Naive B cell (primary cell): ENCODE measurements around the gene ARAP3. TPM values are rescaled to one million over a fixed set of nuclear protein-coding genes. Genes with fewer than 3 reads are reported as not detected.

Source experiments
- ATAC-seq, 2 donors: fragments of 150-1000 bp; cut with Tn5 transposase; 2 replicates each; pipeline ENCODE4 v1.10.0; 2021; ENCODE audit warnings: low read depth in 2 of 2, mild to moderate bottlenecking in 2 of 2, moderate library complexity in 2 of 2
- DNase-seq: peaks from one replicate; pipeline ENCODE4 v3.0.0; 2022
- H3K27ac Mint-ChIP-seq, 6 donors: one replicate each; pipeline ENCODE4 v1.8.0; 2020 to 2022; ENCODE audit warnings: mild to moderate bottlenecking in 6 of 6, mixed read lengths in 6 of 6, moderate library complexity in 5 of 6, inconsistent platforms in 2 of 6
- H3K27me3 Mint-ChIP-seq, 3 donors: one replicate each; pipeline ENCODE4 v1.8.0; 2021 to 2022; ENCODE audit warnings: mixed read lengths in 3 of 3, mild to moderate bottlenecking in 1 of 3
- H3K36me3 Mint-ChIP-seq, 2 donors: one replicate each; pipeline ENCODE4 v1.8.0; 2020 to 2022; ENCODE audit warnings: mixed read lengths in 2 of 2, inconsistent platforms in 1 of 2, mild to moderate bottlenecking in 1 of 2
- H3K4me1 Mint-ChIP-seq, 3 donors: one replicate each; pipeline ENCODE4 v1.8.0; 2020 to 2022; ENCODE audit warnings: mixed read lengths in 3 of 3, inconsistent platforms in 1 of 3, mild to moderate bottlenecking in 1 of 3, moderate library complexity in 1 of 3
- H3K4me3 Mint-ChIP-seq, 8 donors: one replicate each; pipeline ENCODE4 v1.8.0; 2020 to 2022; ENCODE audit warnings: mild to moderate bottlenecking in 8 of 8, mixed read lengths in 8 of 8, moderate library complexity in 8 of 8, inconsistent platforms in 2 of 8
- H3K9me3 Mint-ChIP-seq, 7 donors: one replicate each; pipeline ENCODE4 v1.8.0; 2020 to 2022; ENCODE audit warnings: mixed read lengths in 7 of 7, mild to moderate bottlenecking in 5 of 7, inconsistent platforms in 2 of 7, moderate library complexity in 1 of 7
- polyA plus RNA-seq, 6 donors: library from polyadenylated mRNA; unstranded; fragments of 300-500 nt; fragmentation: Illumina TruSeq; gene quantifications; one replicate each; pipeline ENCODE4 v1.2.3, GENCODE V29; 2021; ENCODE audit warnings: low read depth in 6 of 6

The ARAP3 gene
- polyA plus RNA-seq, 6 donors from 2014 or later = not detected

DNA sequence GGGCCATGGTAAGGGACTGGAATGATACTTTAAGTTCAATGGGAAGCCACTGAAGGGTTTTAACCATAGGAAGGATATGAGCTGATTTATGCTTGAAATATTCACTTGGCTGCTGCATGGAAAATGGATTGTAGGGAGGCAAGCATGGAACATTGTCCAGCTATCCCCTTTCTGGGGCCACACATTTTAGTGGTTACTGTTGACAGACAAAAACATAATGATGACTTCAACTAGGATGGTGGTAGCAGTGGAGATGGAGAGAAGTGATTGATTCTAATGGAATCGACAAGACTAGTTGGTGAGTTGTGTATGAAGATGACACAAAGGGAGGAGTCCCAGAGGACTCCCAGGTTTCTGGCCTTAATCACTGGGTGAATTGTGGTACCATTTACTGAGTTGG is 24.6 kb downstream of the ARAP3 start:
- H3K27me3 Mint-ChIP-seq = peaks cover 29 to 51% (median 32%) of the 10 kb centered on the region in 3 donors
- peak overlapping the region in 1 of 6 donors; percentile 14 for H3K27ac Mint-ChIP-seq
- H3K9me3 Mint-ChIP-seq = peaks cover 0 to 3% (median 0%) of the 10 kb centered on the region in 7 donors
- no peak for ATAC-seq
- H3K4me3 Mint-ChIP-seq = no peak overlapping the region
- H3K36me3 Mint-ChIP-seq = peaks cover 0 to 8% of the 10 kb centered on the region in 2 donors
- no peak for DNase-seq
- H3K4me1 Mint-ChIP-seq = peaks cover 3 to 8% (median 5%) of the 10 kb centered on the region in 3 donors

DNA sequence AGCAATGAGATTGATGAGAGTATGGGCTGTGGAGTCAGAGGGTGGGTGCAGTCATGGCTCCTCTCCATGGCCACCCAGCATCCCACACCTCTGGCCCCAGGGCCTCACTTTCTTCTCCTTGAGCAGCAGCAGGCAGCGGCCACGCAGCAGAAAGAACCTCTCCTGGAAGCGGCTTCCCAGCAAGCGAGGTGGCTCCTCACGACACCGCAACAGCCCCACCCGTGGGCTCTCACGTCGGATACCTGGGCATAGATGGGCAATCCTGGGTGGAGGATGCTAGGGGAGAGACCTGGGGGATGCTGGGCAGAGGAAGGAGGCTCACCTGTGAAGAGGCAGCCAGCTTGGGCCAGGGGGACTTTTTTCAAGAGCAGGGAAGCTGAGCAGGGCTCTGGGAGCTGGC is 25.6 kb downstream of the ARAP3 start:
- Mint-ChIP-seq H3K4me1 (peaks cover 12 to 17% (median 15%) of the 10 kb centered on the region in 3 donors), H3K9me3 (peaks cover 0 to 3% (median 0%) of the 10 kb centered on the region in 7 donors), H3K27ac (peak overlapping the region in 1 of 6 donors; percentile 73), H3K4me3 (peak overlapping the region in 1 of 8 donors; percentile 11), H3K27me3 (peaks cover 27 to 46% (median 32%) of the 10 kb centered on the region in 3 donors), H3K36me3 (peaks cover 0 to 8% of the 10 kb centered on the region in 2 donors)
- DNase-seq (no peak), ATAC-seq (no peak)

- Mint-ChIP-seq H3K4me1 (peaks cover 24 to 30% (median 29%) of the 10 kb centered on the region in 3 donors), H3K27ac (no peak overlapping the region), H3K4me3 (no peak overlapping the region), H3K9me3 (peaks cover 0 to 5% (median 0%) of the 10 kb centered on the region in 7 donors), H3K27me3 (peaks cover 27 to 45% (median 32%) of the 10 kb centered on the region in 3 donors), H3K36me3 (peaks cover 0 to 8% of the 10 kb centered on the region in 2 donors)
- ATAC-seq (no peak), DNase-seq (no peak)
These were observed 27.0 kb downstream of the ARAP3 start for GRCh38 chr5:141655020-141655419.

GRCh38 chr5:141654298-141654697 is 27.7 kb downstream of the ARAP3 start:
- Mint-ChIP-seq H3K27ac (no peak overlapping the region), H3K36me3 (peaks cover 0 to 3% of the 10 kb centered on the region in 2 donors), H3K4me3 (peak overlapping the region in 2 of 8 donors; percentile 12 to 17), H3K27me3 (peaks cover 20 to 39% (median 32%) of the 10 kb centered on the region in 3 donors), H3K4me1 (peaks cover 32 to 36% (median 35%) of the 10 kb centered on the region in 3 donors), H3K9me3 (peaks cover 0 to 3% (median 0%) of the 10 kb centered on the region in 7 donors)
- no peak for DNase-seq
- no peak for ATAC-seq

- ATAC-seq (no peak), DNase-seq (no peak)
- Mint-ChIP-seq H3K4me1 (peaks cover 36 to 49% (median 37%) of the 10 kb centered on the region in 3 donors), H3K9me3 (peaks cover 0 to 2% (median 0%) of the 10 kb centered on the region in 7 donors), H3K27ac (peak overlapping the region in 5 of 6 donors; percentile 91 to 98 (median 98)), H3K36me3 (peaks cover 2 to 4% of the 10 kb centered on the region in 2 donors), H3K4me3 (peak overlapping the region; percentile 90 to 98 (median 95)), H3K27me3 (peaks cover 7 to 18% (median 17%) of the 10 kb centered on the region in 3 donors)
These were observed 30.3 kb downstream of the ARAP3 start for GRCh38 chr5:141651728-141652105.

GRCh38 chr5:141650851-141651727 is 30.9 kb downstream of the ARAP3 start, which contains the start of gene FCHSD1:
Gene FCHSD1 (minus strand): TSS chr5:141651418. CDS start chr5:141651368, 50 bp downstream.
- DNase-seq = peak; percentile 80
- peak; percentile 95 for ATAC-seq
- Mint-ChIP-seq H3K27ac (peak within 1 kb of the TSS; percentile 91 to 98 (median 96)), H3K36me3 (peaks cover 8 to 10% of the 10 kb centered on the region in 2 donors), H3K9me3 (peaks cover 0 to 2% (median 0%) of the 10 kb centered on the region in 7 donors), H3K4me3 (peak within 1 kb of the TSS; percentile 90 to 98 (median 95)), H3K4me1 (peaks cover 36 to 49% (median 37%) of the 10 kb centered on the region in 3 donors), H3K27me3 (peaks cover 4 to 13% (median 12%) of the 10 kb centered on the region in 3 donors)

DNA sequence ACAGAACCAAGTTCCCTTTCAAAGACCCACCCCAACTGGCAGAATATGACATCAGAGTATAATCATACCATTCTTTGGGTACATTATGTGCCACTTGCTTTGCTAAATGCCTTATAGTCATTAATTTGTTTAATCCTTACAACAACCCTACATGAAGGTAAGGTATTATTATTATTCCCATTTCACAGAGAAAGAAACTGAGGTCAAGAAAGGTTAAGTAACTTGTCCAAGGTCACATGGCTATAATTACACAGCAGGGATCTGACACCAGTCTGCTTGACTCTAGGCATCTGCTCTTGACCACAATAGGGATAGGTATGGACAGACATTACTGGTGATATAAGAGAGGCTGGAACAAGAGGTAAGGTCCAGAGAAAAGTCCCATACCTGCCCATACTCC is 32.1 kb downstream of the ARAP3 start:
- peaks cover 0 to 1% (median under 1%) of the 10 kb centered on the region in 3 donors for H3K27me3 Mint-ChIP-seq
- peaks cover 0 to 2% (median 0%) of the 10 kb centered on the region in 7 donors for H3K9me3 Mint-ChIP-seq
- H3K4me3 Mint-ChIP-seq = peak overlapping the region; percentile 76 to 98 (median 94)
- peaks cover 36 to 49% (median 37%) of the 10 kb centered on the region in 3 donors for H3K4me1 Mint-ChIP-seq
- H3K27ac Mint-ChIP-seq = peak overlapping the region in 2 of 6 donors; percentile 77 to 92
- H3K36me3 Mint-ChIP-seq = peaks cover 10 to 17% of the 10 kb centered on the region in 2 donors
- no peak for ATAC-seq
- DNase-seq = no peak

GRCh38 chr5:141649056-141649688 is 32.9 kb downstream of the ARAP3 start:
- Mint-ChIP-seq H3K9me3 (peaks cover 0 to 2% (median 0%) of the 10 kb centered on the region in 7 donors), H3K4me1 (peaks cover 36 to 49% (median 38%) of the 10 kb centered on the region in 3 donors), H3K4me3 (peak overlapping the region in 4 of 8 donors; percentile 6 to 95 (median 34)), H3K27me3 (no peaks in the 10 kb centered on the region), H3K27ac (peak overlapping the region in 3 of 6 donors; percentile 61 to 88 (median 81)), H3K36me3 (peaks cover 10 to 23% of the 10 kb centered on the region in 2 donors)
- DNase-seq (no peak), ATAC-seq (no peak)

DNA sequence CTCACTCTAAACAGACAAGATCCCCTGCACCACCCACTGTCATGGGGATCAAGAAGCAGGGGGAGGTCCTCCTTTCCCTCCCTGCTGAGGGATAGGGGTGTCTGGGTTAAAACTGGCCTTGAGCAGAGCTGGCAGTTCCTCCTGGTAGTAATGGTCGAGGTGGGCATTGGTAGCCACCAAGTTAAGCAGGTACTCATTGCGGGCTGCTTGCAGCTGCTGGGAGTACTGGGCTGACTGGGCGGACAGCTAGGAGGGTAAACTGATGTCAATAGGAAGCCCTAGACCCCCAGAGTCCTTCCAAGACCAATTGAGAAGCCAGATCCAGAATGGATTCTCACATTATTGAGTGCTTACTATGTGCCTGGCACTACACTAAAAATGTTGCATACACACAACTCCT is 34.2 kb downstream of the ARAP3 start:
- H3K27ac Mint-ChIP-seq = no peak overlapping the region
- peaks cover 0 to 2% (median 0%) of the 10 kb centered on the region in 7 donors for H3K9me3 Mint-ChIP-seq
- peak overlapping the region in 2 of 8 donors; percentile 0 to 8 for H3K4me3 Mint-ChIP-seq
- H3K36me3 Mint-ChIP-seq = peaks cover 10 to 23% of the 10 kb centered on the region in 2 donors
- H3K27me3 Mint-ChIP-seq = no peaks in the 10 kb centered on the region
- DNase-seq (no peak), ATAC-seq (no peak)
- peaks cover 36 to 48% (median 38%) of the 10 kb centered on the region in 3 donors for H3K4me1 Mint-ChIP-seq

GRCh38 chr5:141647242-141647641 is 34.8 kb downstream of the ARAP3 start:
- H3K36me3 Mint-ChIP-seq = peaks cover 10 to 23% of the 10 kb centered on the region in 2 donors
- H3K9me3 Mint-ChIP-seq = peaks cover 0 to 2% (median 0%) of the 10 kb centered on the region in 7 donors
- H3K4me1 Mint-ChIP-seq = peaks cover 31 to 42% (median 33%) of the 10 kb centered on the region in 3 donors
- no peak overlapping the region for H3K4me3 Mint-ChIP-seq
- no peaks in the 10 kb centered on the region for H3K27me3 Mint-ChIP-seq
- no peak overlapping the region for H3K27ac Mint-ChIP-seq
- ATAC-seq (no peak), DNase-seq (no peak)

DNA sequence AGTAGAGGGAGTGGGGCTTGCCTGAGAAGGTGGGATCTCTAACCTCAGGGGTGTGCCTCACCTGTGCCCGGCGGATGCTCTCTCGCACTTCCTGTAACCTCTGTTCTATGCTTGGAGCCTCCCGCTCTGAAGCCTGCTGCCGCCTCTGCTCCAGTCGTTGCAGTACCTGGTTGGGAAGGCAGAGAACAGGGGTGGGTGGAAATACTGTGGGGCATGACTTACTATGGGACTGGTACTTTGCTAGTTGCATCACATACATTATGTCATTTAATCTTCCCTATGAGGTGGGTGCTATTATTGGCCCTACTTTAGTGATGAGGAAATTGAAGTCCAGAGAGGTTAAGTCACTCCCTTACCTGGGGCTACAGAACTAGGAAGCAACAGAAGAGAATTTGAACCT is 36.0 kb downstream of the ARAP3 start:
- Mint-ChIP-seq H3K4me3 (no peak overlapping the region), H3K9me3 (no peaks in the 10 kb centered on the region), H3K27ac (peak overlapping the region in 1 of 6 donors; percentile 58), H3K4me1 (peaks cover 22 to 30% (median 23%) of the 10 kb centered on the region in 3 donors), H3K27me3 (no peaks in the 10 kb centered on the region), H3K36me3 (peaks cover 10 to 23% of the 10 kb centered on the region in 2 donors)
- DNase-seq = no peak
- no peak for ATAC-seq

DNA sequence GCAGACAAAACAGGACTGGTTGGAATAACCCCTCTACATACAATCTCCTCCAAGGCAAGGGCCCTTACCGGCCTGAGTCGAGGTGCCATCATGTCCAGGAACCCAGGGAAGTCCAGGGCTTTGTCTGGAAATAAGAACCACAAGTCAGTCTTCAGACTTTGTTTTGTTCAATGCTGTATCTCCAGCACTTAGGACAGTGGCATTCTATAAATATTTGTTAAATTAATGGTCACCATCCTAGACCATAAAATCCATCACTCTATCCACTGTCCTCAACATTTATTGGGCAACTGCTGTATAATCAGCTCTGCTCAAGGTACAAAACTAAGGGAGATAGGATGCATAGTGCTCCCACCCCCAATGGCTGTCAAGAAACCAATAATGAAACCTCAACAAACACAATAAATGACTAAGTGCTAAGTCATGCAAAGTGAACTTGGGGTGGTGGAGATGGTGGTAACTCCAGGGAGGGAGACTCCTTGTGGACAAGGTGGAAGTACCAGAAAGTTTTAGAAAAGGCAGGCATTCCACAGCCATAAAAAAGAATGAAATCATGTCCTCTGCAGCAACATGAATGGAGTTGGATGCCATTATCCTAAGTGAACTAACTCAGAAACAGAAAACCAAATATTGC is 40.3 kb downstream of the ARAP3 start:
- Mint-ChIP-seq H3K9me3 (no peaks in the 10 kb centered on the region), H3K27ac (no peak overlapping the region), H3K36me3 (peaks cover 8 to 20% of the 10 kb centered on the region in 2 donors), H3K27me3 (no peaks in the 10 kb centered on the region), H3K4me3 (peak overlapping the region in 1 of 8 donors; percentile 57), H3K4me1 (peaks cover 7 to 14% (median 14%) of the 10 kb centered on the region in 3 donors)
- DNase-seq (no peak), ATAC-seq (no peak)
